ENCODE results near the gene UBQLNL.

UBQLNL gene

DNA sequence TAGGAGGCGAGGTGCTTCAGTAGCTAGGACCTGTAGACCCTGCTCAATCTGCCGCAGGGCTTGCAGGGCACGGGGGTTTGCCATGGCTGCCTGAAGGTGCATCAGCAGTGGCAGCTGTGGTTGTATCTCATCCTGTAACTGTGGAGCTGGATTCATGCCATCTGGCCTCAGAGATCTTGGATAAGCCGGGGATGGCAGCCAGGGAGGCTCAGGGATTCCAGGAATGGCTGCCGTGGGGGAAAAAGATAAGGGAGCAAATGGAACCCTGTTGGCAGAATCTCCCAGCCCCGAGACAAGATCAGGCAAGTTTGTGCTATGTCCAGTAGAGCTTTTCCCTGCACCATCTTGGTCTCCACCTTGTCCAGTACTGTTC is 8.6 kb downstream of the UBQLNL start:
- TF ChIP-seq, protein P1, sequence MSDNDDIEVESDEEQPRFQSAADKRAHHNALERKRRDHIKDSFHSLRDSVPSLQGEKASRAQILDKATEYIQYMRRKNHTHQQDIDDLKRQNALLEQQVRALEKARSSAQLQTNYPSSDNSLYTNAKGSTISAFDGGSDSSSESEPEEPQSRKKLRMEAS (IDR thresholded peaks at IDR 0.05; ENCODE audit: low read depth, low read length) = no peak
- no peak for TF ChIP-seq MYC (IDR thresholded peaks at IDR 0.05; ENCODE audit: low read depth, low read length)
- no peak for TF ChIP-seq POLR2A (IDR thresholded peaks at IDR 0.05; ENCODE audit: extremely low read depth, insufficient read length)
- TF ChIP-seq, protein P2, sequence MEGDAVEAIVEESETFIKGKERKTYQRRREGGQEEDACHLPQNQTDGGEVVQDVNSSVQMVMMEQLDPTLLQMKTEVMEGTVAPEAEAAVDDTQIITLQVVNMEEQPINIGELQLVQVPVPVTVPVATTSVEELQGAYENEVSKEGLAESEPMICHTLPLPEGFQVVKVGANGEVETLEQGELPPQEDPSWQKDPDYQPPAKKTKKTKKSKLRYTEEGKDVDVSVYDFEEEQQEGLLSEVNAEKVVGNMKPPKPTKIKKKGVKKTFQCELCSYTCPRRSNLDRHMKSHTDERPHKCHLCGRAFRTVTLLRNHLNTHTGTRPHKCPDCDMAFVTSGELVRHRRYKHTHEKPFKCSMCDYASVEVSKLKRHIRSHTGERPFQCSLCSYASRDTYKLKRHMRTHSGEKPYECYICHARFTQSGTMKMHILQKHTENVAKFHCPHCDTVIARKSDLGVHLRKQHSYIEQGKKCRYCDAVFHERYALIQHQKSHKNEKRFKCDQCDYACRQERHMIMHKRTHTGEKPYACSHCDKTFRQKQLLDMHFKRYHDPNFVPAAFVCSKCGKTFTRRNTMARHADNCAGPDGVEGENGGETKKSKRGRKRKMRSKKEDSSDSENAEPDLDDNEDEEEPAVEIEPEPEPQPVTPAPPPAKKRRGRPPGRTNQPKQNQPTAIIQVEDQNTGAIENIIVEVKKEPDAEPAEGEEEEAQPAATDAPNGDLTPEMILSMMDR (IDR thresholded peaks at IDR 0.05; ENCODE audit: low read depth, low read length) = no peak
- DNase-seq (ENCODE audit: low read depth) = no peak
- no peak overlapping the region for H3K4me3 ChIP-seq (ENCODE audit: low read depth, low read length)

DNA sequence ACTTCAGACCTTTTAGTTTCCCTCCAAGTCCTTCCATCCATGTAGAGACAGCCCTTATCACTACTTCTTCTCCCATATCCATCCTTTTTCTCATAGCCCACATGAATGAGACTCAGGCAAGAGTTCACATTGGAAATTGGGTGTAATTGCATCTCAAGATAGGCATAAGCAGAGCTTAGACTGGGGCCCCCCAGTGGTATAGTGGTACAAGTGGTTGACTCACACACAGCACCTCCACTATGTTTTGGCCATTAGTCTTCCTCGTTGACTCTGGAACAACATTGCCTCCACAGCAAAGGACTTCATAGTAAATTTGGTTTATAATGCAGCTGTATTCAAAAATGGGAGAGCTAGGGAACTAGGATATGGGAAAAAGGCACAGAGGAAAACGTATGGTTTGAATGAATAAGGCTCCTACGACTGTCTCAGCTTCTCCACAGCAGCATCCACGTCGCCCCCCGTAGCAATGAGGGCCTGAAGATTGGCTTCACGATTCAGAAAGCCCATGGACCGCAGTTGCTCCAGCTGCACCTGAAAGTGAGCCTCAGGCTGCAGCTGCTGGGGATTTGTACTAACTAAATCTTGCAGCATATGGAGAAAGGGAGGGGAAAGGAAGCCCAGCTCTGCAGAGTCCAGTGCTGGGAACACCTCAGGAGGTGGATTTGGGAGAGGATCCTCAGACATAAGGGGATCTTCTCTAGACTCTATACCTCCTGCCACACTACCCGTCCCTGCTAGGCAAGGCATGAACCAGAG is 9.1 kb downstream of the UBQLNL start:
- no peak for TF ChIP-seq MYC (IDR thresholded peaks at IDR 0.05; ENCODE audit: low read depth, low read length)
- no peak for TF ChIP-seq POLR2A (IDR thresholded peaks at IDR 0.05; ENCODE audit: extremely low read depth, insufficient read length)
- TF ChIP-seq, protein P2 (IDR thresholded peaks at IDR 0.05; ENCODE audit: low read depth, low read length) = no peak
- TF ChIP-seq, protein P1 (IDR thresholded peaks at IDR 0.05; ENCODE audit: low read depth, low read length) = no peak
- DNase-seq (ENCODE audit: low read depth) = no peak

DNA sequence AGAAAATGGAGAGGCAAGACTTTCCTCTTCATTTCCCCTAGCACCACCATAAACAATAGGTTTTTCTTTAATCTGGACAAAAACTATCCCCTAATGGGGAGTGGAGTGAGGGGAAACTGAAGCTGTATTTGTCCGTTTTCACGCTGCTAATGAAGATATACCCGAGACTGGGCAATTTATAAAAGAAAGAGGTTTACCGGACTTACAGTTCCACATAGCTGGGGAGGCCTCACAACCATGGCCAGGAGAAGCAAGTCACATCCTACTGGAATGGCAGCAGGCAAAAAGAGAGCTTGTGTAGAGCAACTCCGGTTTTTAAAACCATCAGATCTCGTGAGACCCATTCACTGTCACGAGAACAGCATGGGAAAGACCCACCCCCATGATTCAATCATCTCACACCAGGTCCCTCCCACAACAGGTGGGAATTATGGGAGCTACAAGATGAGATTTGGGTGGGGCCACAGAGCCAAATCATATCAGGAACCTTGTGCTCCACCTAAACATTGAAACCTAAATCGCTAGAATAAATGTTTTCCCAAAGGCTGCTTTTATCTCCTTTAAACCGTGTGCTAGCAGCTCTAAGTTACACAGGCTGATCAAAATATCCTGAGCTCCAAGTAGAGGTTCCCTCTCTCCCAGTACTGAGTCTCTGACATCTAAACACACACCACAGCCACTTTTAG is 11.0 kb downstream of the UBQLNL start:
- no peak overlapping the region for H3K4me3 ChIP-seq (ENCODE audit: low read depth, low read length)
- DNase-seq (ENCODE audit: low read depth) = no peak
- TF ChIP-seq MYC (IDR thresholded peaks at IDR 0.05; ENCODE audit: low read depth, low read length) (no peak), POLR2A (IDR thresholded peaks at IDR 0.05; ENCODE audit: extremely low read depth, insufficient read length) (no peak)
- TF ChIP-seq, protein P1 (IDR thresholded peaks at IDR 0.05; ENCODE audit: low read depth, low read length) = no peak
- TF ChIP-seq, protein P2 (IDR thresholded peaks at IDR 0.05; ENCODE audit: low read depth, low read length) = no peak

More for the DNA sequence above, 9.1 kb downstream of the UBQLNL start:
- no peak overlapping the region for H3K4me3 ChIP-seq (ENCODE audit: low read depth, low read length)

DNA sequence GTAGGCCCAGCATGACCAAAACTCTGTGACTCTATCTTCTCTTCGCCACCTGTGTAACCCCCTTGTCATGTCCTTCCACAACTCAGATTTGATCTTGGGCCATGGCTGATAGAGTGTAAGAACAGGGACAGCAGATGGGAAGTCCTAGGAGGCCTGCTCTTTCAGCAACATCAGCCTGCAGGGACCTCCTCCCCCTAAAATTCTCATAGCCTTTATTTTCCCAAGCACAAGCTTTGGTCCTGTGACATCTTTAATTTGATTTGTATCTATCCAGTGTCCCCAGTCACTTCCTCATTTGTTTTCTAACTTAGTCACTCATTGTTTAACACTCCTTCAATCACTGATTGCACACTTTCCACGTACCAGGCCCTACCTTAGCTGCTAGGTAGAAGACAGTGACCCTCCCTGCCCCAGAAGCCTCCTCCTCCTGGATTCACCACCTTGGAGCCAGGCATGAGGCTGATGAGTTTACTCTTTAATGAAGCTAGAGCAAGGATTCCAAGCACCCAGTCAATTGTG is 12.0 kb downstream of the UBQLNL start:
- no peak overlapping the region for H3K4me3 ChIP-seq (ENCODE audit: low read depth, low read length)
- no peak for DNase-seq (ENCODE audit: low read depth)
- TF ChIP-seq, protein P2 (IDR thresholded peaks at IDR 0.05; ENCODE audit: low read depth, low read length) = no peak
- TF ChIP-seq POLR2A (IDR thresholded peaks at IDR 0.05; ENCODE audit: extremely low read depth, insufficient read length) (no peak), MYC (IDR thresholded peaks at IDR 0.05; ENCODE audit: low read depth, low read length) (no peak)
- TF ChIP-seq, protein P1 (IDR thresholded peaks at IDR 0.05; ENCODE audit: low read depth, low read length) = no peak

DNA sequence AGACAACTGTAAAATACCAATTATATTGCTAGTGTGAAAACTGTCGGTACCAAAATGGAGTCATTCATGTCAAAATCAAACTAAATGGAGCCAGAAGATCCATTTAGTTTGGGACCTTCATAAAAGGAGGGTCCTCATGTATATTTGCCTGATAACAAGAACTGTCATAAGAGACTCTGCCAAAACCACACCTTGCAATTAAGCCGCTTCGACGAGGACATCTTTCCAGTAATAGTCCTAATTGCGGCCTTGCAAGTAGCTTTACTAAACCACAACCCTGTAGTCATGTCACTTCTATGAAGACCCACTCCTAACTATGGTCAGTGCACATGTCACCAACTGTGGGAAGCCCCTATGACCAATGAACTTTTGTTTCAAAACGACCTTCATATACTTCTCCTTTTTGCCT is 16.1 kb downstream of the UBQLNL start:
- TF ChIP-seq, protein P1 (IDR thresholded peaks at IDR 0.05; ENCODE audit: low read depth, low read length) = no peak
- TF ChIP-seq POLR2A (IDR thresholded peaks at IDR 0.05; ENCODE audit: extremely low read depth, insufficient read length) (no peak), MYC (IDR thresholded peaks at IDR 0.05; ENCODE audit: low read depth, low read length) (no peak)
- TF ChIP-seq, protein P2 (IDR thresholded peaks at IDR 0.05; ENCODE audit: low read depth, low read length) = no peak
- no peak for DNase-seq (ENCODE audit: low read depth)
- no peak overlapping the region for H3K4me3 ChIP-seq (ENCODE audit: low read depth, low read length)
